NCI-H446 (cell line): Measurements from ENCODE around the gene NAGPA.

Source experiments
- DNase-seq, 2 experiments: peaks; one replicate each; lab custom pipeline; 2025; lab: John Stamatoyannopoulos, UW

Gene NAGPA

GRCh38 chr16:5003211-5003610 lies 30.5 kb downstream of the NAGPA start:
- no peak for DNase-seq

GRCh38 chr16:5002699-5003143 lies 31.0 kb downstream of the NAGPA start:
- DNase-seq = no peak

- DNase-seq = no peak
These were observed 31.7 kb downstream of the NAGPA start for GRCh38 chr16:5001986-5002385.

- no peak for DNase-seq
These were observed 32.2 kb downstream of the NAGPA start for GRCh38 chr16:5001571-5001970.

- no peak for DNase-seq
These were observed 33.1 kb downstream of the NAGPA start for GRCh38 chr16:5000573-5001001.

- DNase-seq = no peak
These were observed 38.9 kb downstream of the NAGPA start for GRCh38 chr16:4994719-4995434.

- DNase-seq = no peak
These were observed 42.0 kb downstream of the NAGPA start for GRCh38 chr16:4991754-4992153.

- no peak for DNase-seq
These were observed 43.3 kb downstream of the NAGPA start for GRCh38 chr16:4990415-4990814.

GRCh38 chr16:4989391-4990006 lies 44.2 kb downstream of the NAGPA start:
- no peak for DNase-seq

GRCh38 chr16:4988647-4989046 lies 45.1 kb downstream of the NAGPA start:
- DNase-seq = no peak

GRCh38 chr16:4987580-4988374 lies 46.0 kb downstream of the NAGPA start:
- DNase-seq = no peak

- no peak for DNase-seq
These were observed 46.5 kb downstream of the NAGPA start for GRCh38 chr16:4987250-4987579.

- no peak for DNase-seq
These were observed 49.4 kb downstream of the NAGPA start for GRCh38 chr16:4984174-4984990.

GRCh38 chr16:4982056-4982867 lies 51.5 kb downstream of the NAGPA start:
- DNase-seq = no peak

- no peak for DNase-seq
These were observed 52.3 kb downstream of the NAGPA start for GRCh38 chr16:4981473-4981872.

- DNase-seq = no peak
These were observed 53.0 kb downstream of the NAGPA start for GRCh38 chr16:4980691-4981090.

GRCh38 chr16:4979736-4980660 lies 53.7 kb downstream of the NAGPA start:
- DNase-seq = no peak

GRCh38 chr16:4979164-4979563 lies 54.6 kb downstream of the NAGPA start:
- DNase-seq = no peak

- no peak for DNase-seq
These were observed 57.1 kb downstream of the NAGPA start for GRCh38 chr16:4976611-4977145.

GRCh38 chr16:4976079-4976478 lies 57.7 kb downstream of the NAGPA start:
- DNase-seq = no peak
